AG20443 (cell line): ENCODE measurements around the gene MEGF8.

ENCODE experiments used
- DNase-seq: peaks from one replicate; pipeline ENCODE4 v3.0.0; 2012; ENCODE audit warnings: low spot score, mixed read lengths

The MEGF8 gene, protein sequence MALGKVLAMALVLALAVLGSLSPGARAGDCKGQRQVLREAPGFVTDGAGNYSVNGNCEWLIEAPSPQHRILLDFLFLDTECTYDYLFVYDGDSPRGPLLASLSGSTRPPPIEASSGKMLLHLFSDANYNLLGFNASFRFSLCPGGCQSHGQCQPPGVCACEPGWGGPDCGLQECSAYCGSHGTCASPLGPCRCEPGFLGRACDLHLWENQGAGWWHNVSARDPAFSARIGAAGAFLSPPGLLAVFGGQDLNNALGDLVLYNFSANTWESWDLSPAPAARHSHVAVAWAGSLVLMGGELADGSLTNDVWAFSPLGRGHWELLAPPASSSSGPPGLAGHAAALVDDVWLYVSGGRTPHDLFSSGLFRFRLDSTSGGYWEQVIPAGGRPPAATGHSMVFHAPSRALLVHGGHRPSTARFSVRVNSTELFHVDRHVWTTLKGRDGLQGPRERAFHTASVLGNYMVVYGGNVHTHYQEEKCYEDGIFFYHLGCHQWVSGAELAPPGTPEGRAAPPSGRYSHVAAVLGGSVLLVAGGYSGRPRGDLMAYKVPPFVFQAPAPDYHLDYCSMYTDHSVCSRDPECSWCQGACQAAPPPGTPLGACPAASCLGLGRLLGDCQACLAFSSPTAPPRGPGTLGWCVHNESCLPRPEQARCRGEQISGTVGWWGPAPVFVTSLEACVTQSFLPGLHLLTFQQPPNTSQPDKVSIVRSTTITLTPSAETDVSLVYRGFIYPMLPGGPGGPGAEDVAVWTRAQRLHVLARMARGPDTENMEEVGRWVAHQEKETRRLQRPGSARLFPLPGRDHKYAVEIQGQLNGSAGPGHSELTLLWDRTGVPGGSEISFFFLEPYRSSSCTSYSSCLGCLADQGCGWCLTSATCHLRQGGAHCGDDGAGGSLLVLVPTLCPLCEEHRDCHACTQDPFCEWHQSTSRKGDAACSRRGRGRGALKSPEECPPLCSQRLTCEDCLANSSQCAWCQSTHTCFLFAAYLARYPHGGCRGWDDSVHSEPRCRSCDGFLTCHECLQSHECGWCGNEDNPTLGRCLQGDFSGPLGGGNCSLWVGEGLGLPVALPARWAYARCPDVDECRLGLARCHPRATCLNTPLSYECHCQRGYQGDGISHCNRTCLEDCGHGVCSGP (N-terminal part only)

GRCh38 chr19:42325308-42325895 is at the start of gene MEGF8:
Gene MEGF8, plus strand, starts transcription at chr19:42325635. Its CDS starts 609 bp downstream, at chr19:42326244.
- peak; percentile 99 for DNase-seq

GRCh38 chr19:42276284-42276683 is 49.2 kb upstream of the MEGF8 start:
- no peak for DNase-seq

GRCh38 chr19:42276821-42277220 is 48.6 kb upstream of the MEGF8 start:
- no peak for DNase-seq

GRCh38 chr19:42277821-42278451 is 47.5 kb upstream of the MEGF8 start:
- DNase-seq = peak; percentile 53

- DNase-seq = no peak
These were observed 46.8 kb upstream of the MEGF8 start for GRCh38 chr19:42278452-42279154.

DNA sequence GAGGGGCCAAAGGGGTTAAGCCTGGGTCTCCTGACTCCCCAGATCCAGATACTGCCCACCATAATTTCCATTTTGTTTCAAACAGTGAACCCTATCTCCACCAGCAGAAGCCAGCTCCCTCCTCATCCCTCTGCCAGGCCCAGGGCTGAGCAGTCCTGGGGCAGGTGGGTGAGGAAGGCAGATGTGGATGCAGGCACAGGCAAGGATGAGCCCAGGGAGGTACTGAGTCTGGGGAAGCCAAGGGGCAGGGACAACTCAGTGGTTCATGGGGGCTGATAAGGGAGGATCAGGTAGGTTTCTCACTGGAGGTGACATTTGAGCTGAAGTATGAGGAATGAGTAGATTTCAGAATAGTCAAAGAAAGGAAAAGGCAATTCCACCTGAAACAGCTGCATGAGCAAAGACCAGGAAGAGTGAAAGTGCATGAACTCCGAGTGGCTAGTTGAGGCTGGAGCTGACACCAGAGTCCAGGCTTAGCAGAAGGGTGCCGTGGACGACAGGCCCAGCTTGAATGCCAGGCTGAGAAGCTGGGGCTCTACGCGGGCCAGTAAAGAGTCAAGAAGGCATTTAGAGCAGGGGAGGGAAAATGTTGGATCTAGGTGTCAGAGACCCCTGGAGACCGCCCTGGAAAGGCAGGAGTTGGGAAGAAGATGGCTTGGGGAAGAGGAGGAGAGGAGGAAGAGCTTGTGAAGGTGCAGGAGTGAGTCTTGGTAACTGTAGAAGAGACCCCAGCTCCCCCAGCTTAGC is 46.1 kb upstream of the MEGF8 start:
- no peak for DNase-seq

DNA sequence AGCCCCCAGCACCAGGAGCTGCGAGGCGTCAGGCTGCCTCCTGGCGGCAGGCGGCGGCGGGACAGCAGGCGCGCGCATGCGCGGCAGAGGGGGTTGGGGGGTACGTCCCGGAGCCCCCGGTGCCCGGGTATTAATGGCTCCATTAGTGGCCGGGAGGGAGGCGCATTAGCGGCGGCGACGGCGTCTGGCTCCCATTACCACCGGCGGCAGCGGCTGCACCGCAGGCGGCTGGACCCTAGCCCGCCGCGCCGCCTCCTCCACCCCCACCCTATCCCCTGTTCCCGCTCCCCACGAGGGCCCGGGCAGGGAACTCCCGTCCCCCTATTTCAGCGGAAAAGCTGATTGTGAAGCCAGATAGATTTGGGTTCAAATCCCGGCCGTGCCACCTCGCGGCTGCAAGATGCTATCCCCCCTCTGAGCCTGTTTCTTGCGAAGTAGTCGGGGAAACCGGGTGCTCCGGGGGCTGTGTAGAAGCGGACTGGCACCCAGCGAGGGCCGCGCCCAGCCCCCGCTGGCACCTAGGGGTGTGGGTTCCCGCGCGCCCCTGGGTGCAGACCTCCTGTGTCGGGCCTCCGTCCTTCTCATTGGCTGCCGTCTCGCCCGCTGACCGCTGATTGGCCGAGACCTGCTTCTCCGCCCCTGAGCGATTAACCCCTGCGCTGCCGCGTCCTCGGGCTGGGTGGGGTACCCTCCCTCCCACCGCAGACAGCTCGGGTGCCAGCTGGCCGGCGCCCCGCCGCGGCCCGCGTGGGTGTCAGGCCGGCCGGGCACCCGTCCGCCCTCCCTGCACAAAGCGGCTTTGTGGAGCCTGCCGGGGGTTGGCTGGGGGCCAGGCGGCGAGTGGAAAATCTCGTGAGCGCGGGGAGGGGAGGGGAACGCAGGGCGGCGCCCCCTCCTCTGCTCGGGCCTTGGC is 45.3 kb upstream of the MEGF8 start:
- peak; percentile 92 for DNase-seq

GRCh38 chr19:42280815-42281145 is 44.7 kb upstream of the MEGF8 start:
- DNase-seq = peak; percentile 47

- DNase-seq = peak; percentile 34
These were observed 44.1 kb upstream of the MEGF8 start for GRCh38 chr19:42281146-42281826.

- no peak for DNase-seq
These were observed 43.3 kb upstream of the MEGF8 start for GRCh38 chr19:42281827-42282762.

DNA sequence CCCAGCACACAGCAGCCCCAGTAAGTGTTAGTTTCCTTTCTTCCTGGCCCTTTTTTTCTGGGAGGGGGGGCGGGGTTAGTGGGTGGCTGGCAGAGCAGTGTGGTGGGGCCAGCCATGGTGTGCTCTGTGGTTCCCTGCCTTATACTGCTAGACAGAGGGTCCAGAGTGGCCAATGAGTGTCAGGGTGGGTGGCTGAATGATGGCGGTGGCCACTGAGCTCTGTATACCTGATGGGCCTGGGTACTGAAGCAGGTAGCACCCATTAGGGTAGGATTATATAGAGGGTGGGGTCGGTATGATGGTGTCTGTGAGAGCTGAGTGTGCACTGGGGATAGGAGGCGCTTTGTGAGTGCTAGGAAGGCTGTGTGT is 42.6 kb upstream of the MEGF8 start:
- DNase-seq = no peak

- peak; percentile 96 for DNase-seq
These were observed 42.0 kb upstream of the MEGF8 start for GRCh38 chr19:42283188-42284065.

DNA sequence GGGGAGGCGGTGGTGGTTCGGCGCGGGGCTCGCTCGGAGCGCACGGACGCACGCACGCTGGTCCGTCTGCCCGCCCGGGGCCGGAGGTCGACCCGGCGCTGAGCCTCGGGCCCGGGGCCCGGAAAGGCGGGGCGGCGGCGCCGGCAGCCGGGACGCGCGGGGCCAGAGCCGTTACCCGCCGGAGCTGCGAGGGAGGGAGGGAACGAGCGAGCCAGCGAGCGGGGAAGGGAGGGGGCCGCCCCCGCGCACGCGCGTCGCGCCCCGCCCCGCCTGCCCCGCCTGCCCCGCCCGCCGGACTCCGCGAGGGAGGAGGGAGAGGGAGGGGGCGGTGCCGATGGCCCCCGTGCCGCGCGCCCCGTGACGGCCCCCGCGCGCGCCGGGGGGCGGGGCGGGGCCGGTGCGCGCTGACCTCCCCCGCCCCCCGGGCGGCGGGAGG is 41.4 kb upstream of the MEGF8 start:
- peak; percentile 98 for DNase-seq

- no peak for DNase-seq
These were observed 40.7 kb upstream of the MEGF8 start for GRCh38 chr19:42284591-42285341.

GRCh38 chr19:42285541-42285941 is 39.9 kb upstream of the MEGF8 start:
- no peak for DNase-seq

GRCh38 chr19:42285988-42286348 is 39.5 kb upstream of the MEGF8 start:
- DNase-seq = no peak
